Left lobe of liver (tissue), 2 donors: ENCODE data around the gene CDKN1A. TPM values are rescaled to one million over a fixed set of nuclear protein-coding genes. Genes with fewer than 3 reads are reported as not detected.
"Not testable (repeated sequence)": the region's sequence is repeated elsewhere in the genome, so short reads cannot be mapped to it uniquely, and the experiment has no call there.

Source experiments
- ATAC-seq: fragments of 200-7000 bp; cut with Tn5 transposase; one replicate; pipeline ENCODE4 v1.9.1; 2020; ENCODE audit warnings: mild to moderate bottlenecking, moderate library complexity
- DNase-seq: peaks from one replicate; pipeline ENCODE4 v3.0.0-alpha.2; 2020; ENCODE audit warnings: low spot score
- total RNA-seq: library from RNA; stranded (reverse); gene quantifications from one replicate; pipeline ENCODE4 v1.2.1, GENCODE V29; 2021
- donor health status: DM: no; HTN: no; CAD: no; lungs with moderate emphysema.
- donor health status: DM: no; HTN: yes; CAD: no.

CDKN1A gene
- total RNA-seq, 1 donor from 2014 or later: 32.6 TPM

- DNase-seq: no peak
- ATAC-seq: no peak
Measured at GRCh38 chr6:36717871-36718540, 39.5 kb downstream of the CDKN1A start.

GRCh38 chr6:36718560-36718959 is 40.0 kb downstream of the CDKN1A start:
- no peak for ATAC-seq
- no peak for DNase-seq

- no peak for DNase-seq
Measured at GRCh38 chr6:36719126-36719525, 40.6 kb downstream of the CDKN1A start.

GRCh38 chr6:36720251-36721141 is 42.0 kb downstream of the CDKN1A start:
- no peak for ATAC-seq
- DNase-seq: no peak

More at GRCh38 chr6:36719126-36719525, 40.6 kb downstream of the CDKN1A start:
- no peak for ATAC-seq

GRCh38 chr6:36721369-36722140 is 43.0 kb downstream of the CDKN1A start:
- DNase-seq (no peak), ATAC-seq (no peak)

- DNase-seq (no peak), ATAC-seq (no peak)
Measured at GRCh38 chr6:36722365-36722764, 43.9 kb downstream of the CDKN1A start.

- DNase-seq (no peak), ATAC-seq (no peak)
Measured at GRCh38 chr6:36722879-36723278, 44.4 kb downstream of the CDKN1A start.

GRCh38 chr6:36723992-36724391 is 45.5 kb downstream of the CDKN1A start:
- DNase-seq: not testable (repeated sequence)

GRCh38 chr6:36724514-36725390 is 46.2 kb downstream of the CDKN1A start:
- ATAC-seq: peak; percentile 98
- DNase-seq: peak; percentile 83

More at GRCh38 chr6:36723992-36724391, 45.5 kb downstream of the CDKN1A start:
- ATAC-seq: not testable (repeated sequence)

GRCh38 chr6:36725581-36725980 is 47.1 kb downstream of the CDKN1A start:
- ATAC-seq: no peak
- no peak for DNase-seq

- DNase-seq: no peak
- ATAC-seq: no peak
Measured at GRCh38 chr6:36727505-36728021, 49.0 kb downstream of the CDKN1A start.

GRCh38 chr6:36728289-36729160 is 50.0 kb downstream of the CDKN1A start:
- ATAC-seq (no peak), DNase-seq (no peak)

GRCh38 chr6:36729161-36729524 is 50.6 kb downstream of the CDKN1A start:
- ATAC-seq (no peak), DNase-seq (no peak)

GRCh38 chr6:36730424-36731380 is 52.2 kb downstream of the CDKN1A start:
- no peak for DNase-seq
- ATAC-seq: no peak

- DNase-seq (no peak), ATAC-seq (no peak)
Measured at GRCh38 chr6:36731622-36732310, 53.3 kb downstream of the CDKN1A start.

GRCh38 chr6:36733300-36733699 is 54.8 kb downstream of the CDKN1A start:
- no peak for ATAC-seq
- DNase-seq: no peak

GRCh38 chr6:36734486-36735060 is 56.1 kb downstream of the CDKN1A start:
- DNase-seq (no peak), ATAC-seq (no peak)
